ENCODE measurements around the gene DCTN3.
A peak's percentile ranks its signal among the peaks of the same experiment; 100 is the strongest.
"Not testable (repeated sequence)": the region's sequence is repeated elsewhere in the genome, so short reads cannot be mapped to it uniquely, and the experiment has no call there.

DCTN3 gene

DNA sequence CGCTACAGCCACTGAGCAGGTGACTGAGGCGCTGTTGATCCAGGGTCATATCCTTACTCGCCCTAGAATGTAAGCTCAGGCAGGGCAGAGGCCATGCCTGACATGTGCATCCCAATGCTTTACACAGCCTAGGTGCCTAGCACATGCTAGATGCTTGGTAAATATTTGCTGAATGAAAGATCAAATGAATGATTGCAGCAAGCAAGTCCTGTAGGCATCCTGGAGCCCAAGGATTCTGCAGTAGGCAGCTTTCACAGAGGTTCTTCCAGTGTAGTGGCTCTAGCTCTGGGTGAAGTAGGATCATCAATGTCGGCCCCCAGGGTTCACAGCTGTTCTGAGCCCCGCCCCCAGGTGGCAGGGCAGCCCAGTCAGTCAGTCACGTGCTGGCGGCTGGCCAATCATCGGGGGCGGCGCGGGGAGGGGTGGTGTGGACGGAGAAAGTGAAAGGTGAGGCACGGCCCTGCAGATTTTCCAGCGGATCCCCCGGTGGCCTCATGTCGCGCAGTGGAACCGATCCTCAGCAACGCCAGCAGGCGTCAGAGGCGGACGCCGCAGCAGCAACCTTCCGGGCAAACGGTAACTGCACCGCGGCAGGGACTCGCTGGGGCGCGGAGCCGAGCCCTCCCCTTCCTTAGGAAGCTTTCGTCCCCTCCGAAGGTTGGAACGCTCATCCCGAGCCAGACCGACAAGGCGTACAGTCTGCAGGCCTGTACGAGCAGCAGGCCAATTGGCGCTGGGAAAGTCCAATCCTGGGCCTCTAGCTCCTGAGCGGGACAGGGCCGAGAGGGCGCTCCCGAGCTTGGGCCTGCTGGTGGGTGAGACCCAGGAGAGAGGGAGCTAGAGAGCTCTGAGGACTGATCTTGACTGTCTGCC lies 26.2 kb upstream of the DCTN3 start, which contains the start of gene GALT:
Gene GALT (plus strand): TSS at position 465 of the 873 bp plus-strand sequence. CDS start 30 bp downstream, at position 495.
- peak; percentile 94 for DNase-seq (ENCODE audit: low read depth)

DNA sequence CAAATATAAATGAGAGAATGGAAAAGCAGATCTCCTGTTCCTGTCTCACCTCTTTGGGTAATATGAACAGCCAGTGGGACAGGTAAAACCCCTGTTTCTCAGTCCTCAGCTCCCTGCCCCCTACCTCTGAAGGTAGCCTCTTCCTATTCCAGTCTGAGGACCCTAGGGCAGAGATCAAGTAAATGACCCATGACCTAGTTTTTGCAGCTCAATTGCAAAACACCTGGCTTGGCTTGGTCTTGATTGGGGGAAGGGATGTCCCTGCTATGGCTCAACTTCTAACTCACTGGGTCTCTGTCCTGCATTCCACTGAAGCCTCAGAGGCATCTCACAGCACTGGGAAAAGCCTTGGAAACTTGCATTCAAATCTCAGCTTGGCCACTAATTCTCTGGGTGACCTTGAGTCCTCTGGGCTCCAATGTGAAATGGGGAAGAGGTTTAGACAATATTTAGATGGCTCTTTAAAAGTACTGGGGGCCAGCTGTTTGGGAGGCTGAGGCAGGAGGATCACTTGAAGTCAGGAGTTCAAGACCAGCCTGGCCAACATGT lies 24.5 kb upstream of the DCTN3 start:
- DNase-seq (ENCODE audit: low read depth): no peak

DNA sequence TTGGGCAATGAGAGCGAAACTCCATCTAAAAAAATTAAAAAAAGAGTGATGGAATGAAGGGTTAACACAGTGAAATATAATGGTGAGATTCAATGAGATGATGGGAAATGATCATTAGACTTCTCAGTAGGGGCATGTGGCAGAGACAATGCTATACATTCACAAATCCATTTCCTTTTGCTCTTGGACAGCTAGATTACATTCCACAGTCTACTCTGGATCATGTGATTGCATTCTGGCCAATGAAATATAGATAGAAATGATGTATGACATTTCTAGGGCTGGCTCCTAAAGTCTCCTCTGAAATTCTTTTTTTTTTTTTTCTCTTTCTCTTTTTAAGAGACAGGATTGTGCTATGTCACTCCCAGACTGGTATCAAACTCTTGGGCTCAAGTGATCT lies 22.4 kb upstream of the DCTN3 start:
- no peak for DNase-seq (ENCODE audit: low read depth)

DNA sequence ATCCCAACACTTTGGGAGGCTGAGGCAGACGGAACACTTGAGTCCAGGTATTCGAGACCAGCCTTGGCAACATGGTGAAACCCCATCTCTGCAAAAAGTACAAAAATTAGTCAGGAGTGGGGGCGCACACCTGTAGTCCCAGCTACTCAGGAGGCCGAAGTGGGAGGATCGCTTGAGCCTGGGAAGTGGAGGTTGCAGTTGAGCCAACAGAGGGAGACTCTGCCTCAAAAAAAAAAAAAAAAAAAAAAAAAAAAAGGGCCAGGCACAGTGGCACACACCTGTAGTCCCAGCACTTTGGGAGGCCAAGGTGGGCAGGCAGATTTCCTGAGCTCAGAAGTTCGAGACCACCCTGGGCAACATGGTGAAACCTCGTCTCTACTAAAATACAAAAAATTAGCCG lies 19.0 kb upstream of the DCTN3 start:
- not testable (repeated sequence) for DNase-seq (ENCODE audit: low read depth)

DNA sequence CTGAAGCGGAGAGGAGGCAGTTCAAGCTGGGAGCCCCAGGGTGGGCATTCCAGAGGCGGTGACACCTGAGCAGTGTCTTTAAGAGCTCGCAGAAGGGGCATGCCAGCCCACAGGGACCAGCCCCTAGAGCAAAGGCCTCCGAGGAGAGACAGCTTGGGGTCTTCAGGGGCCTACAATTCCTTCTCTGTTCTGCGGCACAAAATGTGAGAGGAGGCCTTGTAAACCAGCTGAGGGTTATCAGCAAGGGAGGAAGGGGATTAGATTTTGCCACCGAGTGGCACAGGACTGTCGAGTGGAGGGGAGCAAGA lies 17.8 kb upstream of the DCTN3 start:
- DNase-seq (ENCODE audit: low read depth): no peak

DNA sequence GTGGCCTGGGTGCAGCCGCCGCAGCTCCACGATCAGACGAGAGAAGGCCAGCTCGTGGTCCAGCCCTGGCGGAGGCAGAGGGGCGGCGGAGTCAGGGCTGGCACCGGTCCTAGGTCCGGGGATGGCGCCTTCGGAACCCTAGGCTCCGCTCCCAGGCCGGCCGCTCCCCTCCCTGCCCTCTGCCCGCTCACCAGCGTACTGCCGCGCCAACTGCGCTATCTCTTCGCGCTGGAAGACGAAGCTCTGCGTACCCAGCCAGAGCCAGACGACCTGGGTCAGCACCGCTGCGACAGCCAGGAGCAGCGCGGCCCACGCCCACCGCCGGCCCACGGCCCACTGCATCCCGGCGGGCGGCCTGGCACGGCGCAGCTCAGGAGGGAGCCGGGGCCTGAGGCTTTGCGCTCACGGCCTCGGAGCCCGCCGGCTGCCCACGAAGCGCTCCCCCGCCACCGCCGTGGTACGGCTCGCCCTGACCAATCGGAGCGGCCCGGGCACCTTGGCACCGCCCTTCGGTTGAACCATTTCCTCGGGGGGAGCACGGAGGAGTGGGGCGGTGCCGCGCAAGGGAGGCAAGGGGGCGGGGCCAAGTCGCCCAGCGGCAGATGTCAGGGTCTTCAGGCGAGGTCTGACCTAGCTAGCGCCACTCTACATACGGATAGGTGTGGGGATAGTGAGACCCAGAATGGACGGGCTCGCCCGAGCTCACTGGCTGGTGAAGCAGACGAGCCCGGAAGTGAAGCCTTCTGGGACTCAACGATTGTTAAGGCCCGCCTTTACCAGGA lies 17.3 kb upstream of the DCTN3 start, which contains the start of gene SIGMAR1:
Gene SIGMAR1 (minus strand): TSS at position 432 of the 782 bp plus-strand sequence. CDS start 90 bp downstream, at position 342.
- DNase-seq (ENCODE audit: low read depth): peak; percentile 90

DNA sequence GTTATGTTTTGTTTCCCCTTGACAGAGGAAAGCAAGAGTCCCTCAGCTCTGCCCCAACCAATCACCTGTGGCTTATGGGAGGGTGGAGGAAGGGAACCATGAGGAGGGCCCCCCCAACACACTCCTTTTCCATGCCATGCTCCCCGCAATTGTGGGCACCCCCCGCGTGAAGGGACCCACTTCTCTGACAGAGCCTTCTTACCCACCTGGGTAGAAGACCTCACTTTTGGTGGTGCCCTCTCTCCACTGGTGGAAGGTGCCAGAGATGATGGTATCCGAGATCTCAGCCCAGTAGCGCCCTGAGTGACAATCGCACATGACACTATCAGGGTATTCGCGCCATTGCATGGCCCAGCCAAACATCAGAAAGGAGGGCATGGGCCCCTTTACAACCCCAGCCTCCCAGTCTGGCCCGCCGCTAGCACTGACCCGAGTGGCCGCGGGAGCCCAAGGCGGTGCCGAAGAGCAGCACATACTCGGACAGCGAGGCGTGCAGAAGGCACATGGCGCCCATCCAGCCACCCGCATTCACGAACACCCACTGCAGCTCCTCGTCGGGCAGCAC lies 16.6 kb upstream of the DCTN3 start:
- DNase-seq (ENCODE audit: low read depth): no peak

DNA sequence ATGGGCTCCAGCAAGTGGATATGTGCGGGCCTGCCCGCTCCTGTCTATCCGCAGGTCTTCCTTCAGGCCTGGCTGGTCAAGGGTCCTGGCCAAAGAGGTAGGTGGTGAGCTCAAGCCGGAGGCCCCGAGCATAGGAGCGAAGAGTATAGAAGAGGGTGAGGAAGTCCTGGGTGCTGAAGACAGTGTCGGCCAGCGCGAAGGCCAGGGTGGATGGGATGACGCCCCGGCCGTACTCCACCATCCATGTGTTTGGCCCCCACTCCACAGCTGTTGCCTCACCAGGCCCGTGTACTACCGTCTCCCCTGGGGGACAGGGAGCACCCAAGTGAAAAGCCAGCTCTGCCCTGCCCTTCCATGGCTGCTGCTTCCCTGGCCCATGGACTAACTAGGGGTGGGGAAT lies 15.3 kb upstream of the DCTN3 start:
- no peak for DNase-seq (ENCODE audit: low read depth)

DNA sequence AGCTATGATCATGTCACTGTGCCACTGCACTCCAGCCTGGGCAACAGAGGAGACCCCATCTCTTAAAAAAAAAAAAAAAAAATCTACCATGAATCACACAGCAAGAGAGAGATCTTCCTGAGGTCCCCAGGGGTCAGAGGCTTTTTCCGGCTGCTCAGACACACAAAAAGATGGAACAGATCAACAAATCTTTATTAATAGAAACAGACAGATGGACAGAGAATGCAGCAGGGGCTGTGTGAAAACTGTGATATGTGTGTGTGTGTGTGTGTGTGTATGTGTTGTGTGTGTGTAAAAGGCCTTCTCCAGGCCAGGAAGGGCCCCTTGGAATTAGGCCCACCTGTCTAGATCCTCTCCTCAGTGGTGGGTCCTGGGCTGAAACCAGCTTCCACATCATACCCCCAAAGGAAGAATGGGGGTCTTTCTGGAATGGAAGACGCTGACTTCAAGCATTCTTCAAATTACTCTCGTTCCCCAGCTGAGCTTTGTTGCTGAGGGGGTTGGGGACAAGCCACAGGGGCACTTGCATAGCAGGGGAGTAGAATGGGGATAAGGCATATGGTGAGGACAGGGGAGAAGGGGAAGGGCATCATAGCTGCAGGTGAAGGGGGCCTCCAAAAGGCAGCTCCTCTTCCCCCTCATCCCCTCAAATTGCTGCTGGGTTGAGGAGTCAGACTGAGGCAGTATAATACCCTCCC lies 14.4 kb upstream of the DCTN3 start:
- no peak for DNase-seq (ENCODE audit: low read depth)

DNA sequence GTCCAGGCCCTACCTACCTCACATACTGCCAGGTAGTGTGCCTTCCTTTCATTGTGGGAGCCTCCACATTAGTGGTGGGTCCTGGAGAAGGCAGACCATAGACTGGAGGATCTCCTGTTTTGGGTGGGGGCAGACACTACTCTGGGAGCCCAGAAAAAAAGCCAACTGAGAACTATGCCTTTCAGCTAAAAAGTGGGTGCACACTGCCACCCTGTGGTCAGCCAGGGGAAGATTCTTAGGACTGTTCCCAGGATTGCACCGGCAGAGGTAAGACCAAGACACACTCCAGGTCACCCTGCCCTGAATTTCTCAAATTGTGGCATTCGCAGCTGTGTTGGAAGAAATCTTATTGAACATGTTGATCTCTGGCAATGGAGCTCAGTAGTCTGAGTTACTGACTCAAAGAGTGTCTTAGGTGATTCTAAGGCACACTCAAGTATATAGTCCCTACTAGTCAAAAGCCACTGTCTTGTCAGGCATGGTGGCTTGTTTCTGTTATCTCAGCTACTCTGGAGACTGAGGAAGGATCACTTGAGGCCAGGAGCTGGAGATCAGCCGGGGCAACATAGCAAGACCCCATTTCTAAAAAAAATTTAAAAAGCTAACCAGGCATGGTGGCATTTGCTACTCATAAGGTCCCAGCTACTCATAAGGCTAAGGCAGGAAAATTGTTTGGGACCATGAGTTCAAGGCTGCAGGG lies 13.7 kb upstream of the DCTN3 start:
- peak; percentile 49 for DNase-seq (ENCODE audit: low read depth)

DNA sequence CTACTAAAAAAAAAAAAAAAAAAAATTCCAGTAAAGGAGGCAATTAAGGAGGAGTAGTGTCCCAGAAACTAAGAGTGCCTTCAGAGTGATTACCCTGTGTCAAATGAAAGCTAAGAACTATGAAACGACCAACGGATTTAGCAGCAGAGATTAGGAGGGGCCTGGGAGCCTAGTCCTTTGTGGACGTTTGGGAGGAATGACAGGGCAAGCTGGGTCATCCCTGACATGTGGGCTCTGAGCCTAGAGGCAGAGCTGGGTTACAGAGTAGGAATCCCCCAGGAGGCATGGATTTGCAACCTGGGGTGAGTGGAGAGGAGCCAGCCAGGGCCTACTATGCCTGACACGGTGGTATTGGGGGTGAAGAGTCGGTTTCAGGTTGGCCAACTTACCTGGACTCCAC lies 12.9 kb upstream of the DCTN3 start:
- DNase-seq (ENCODE audit: low read depth): no peak

DNA sequence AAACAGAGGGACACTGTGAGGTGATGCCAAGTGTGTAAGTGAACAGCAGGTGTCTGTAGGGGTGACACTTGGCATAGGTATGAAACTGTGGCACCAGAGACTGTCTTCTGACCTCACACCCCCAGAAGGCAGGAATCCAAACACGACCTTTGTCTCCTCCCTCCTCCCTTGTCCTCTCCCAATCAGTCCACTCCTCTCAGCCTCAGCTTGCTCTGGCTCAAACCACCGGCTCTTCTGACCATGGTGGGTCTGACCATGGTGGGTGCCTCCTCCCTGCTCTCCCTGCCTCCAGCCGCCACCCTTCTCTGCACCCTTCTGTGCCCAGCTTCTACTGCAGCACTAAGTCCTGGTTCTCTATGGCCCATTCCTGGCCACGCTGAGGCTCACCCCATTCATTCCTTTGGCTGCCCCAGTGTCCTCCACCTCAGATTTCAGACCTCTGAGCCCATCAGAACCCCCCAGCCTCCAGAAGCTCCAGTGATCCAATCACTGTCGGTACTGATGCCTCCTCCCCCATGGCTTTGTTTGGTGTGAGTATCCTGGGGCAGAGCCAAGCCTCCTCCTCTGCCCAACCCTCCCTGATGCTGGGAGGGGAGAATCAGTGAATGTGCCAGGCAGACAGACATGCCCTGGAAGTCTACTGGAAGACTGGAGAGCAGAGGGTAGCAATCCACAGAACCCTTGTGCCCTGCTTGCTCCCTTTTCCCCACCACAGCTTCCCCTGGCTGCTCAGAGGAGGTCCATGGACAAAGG lies 10.3 kb upstream of the DCTN3 start:
- no peak for DNase-seq (ENCODE audit: low read depth)

DNA sequence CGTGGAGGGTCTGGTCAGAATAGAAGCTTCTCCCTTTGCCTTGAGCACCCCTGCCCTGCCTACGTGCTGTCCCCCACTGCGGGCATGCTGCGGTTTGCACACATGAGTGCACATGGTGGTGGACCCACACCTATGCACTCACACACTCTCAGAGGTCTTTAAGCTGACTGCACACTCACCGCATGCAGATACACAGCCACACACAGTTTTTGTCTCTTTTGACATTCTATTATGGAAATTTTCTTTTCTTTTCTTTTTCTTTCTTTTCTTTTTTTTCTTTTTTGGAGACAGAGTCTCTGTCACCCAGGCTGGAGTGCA lies 9.2 kb upstream of the DCTN3 start:
- DNase-seq (ENCODE audit: low read depth): no peak

DNA sequence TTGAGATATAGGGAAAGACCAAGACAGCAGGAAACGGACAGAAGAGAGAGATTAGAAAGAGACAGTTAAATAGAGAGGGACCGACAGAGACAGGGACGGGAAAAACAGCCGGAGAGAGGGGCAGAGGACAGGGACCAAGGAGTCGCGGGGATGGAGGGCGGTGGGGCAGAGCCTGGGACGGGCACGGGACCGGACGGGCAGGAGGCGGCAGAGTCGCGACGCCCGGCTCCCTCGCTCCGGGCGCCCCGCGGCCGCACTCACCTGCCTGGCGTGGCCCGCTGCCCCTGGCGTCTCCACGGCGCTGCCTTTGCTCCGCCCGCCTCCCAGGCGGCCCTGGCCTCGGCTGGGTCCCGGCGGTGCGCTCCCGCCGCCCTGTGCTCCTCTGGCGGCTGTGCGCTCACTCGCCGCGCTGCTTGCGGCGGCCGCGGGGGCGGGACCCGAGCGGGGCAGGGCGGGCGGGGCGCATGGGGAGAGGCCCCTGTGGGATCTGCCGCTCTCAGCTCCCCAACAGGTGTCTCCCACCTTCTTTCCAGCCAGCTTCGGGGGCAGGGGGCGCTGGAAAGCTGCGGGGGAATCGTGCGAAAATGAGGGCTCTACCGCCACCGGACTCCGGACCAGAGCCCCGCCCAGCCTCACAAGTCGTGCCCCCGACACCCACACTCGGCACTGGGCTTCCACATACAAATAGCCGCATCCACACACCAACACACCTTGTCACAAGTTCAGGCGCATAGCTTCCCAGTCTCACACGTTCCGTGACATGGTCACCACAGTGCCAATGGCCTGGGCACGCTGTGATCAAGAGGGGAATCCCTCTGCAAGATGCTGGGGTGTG lies 8.6 kb upstream of the DCTN3 start, which contains the start of gene ARID3C:
Gene ARID3C (minus strand): TSS at position 411 of the 835 bp plus-strand sequence. CDS start 1,052 bp downstream, outside the sequence.
- DNase-seq (ENCODE audit: low read depth): peak; percentile 37

DNA sequence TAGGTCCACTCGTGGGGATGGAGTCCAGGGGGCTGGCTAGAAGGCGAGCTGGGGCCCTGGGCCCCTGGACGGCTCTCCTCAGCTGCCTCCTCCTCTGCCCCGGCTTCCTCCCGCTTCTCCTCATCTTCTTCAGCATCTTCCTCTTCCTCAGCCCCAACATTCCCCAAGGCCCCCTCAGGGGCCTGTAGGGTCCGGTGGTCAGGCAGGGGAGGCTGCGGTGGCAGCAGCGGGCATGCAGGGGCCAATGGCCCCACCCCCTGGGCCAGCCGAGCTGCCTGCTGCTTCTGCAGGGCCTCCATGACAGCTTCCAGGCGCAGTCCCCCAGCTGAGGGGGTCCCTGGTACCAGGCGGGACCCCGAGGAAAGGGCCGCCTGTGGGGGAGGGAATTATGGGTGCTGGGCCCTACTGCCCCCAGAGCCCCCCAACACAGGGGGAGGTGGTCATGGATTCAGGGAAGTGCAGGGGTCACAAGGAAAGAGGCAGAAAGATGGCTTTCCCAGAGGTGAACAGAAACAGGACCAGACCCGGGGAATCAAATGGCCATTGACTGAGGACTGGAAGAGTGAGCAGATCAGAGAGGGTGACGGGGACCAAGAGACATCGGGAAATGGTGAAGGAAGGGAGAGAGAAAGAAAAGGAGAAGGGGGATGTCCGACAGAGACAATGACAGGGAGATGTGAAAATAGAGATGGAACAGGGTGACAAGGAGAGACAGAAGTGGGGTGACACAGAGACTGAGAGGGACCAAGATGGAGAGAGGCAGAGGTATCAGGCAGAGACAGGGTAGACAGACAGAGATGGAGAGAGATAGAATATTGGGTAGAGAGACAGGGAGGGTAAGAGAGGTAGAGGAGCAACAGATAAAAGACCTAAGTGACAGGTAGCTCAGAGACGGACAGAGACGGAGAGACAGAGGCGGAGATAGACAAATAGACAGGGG lies 7.7 kb upstream of the DCTN3 start:
- no peak for DNase-seq (ENCODE audit: low read depth)

DNA sequence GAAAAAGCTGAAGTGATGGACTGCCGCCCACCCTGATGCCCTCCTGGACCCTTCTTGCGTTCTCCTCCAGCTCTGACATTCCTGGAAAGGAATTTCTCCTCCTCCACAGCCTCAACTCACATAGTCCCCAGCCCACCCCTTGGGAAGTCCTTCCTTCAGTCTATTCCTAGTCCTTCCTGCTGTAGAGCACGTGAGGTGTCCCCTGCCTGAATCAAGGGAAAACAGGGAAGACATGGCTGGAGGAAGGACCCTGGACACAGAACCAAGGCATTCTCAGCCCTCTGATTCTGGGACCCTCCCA lies 4.8 kb upstream of the DCTN3 start:
- no peak for DNase-seq (ENCODE audit: low read depth)

DNA sequence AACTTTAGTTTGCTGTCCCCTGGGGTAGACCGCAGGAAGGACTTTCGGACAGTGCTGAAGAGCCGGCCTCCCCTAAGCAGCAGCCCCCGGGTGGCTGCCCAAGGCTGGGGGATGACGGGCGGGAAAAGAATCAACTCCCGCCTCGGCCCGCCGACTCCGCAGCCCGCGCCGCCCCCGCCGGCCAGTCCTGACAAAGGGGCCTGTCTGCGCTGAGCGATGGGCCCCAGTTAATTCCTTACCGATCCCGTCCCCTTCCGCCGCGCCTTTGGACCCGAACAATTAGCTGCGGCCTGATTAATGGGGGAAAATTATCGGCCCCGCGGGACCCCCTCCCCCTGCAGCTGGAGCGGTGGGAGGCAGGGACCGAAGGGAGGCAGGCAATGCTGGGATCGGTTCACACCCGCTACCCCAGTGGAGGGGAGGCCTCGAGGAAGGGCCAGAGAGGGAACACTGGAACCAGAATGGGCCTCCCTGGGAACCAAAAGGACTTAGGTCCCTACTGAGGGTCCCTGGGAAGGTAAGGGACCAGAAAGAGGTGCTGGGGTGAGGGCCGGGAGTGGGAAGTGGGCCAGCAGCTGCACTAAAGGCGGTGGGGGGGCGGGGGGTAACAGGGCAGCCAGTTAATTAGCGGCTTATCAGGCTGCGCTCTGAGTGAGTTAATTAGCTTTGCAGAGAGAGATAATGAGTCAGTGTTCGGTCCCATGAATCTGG lies 4.3 kb upstream of the DCTN3 start:
- no peak for DNase-seq (ENCODE audit: low read depth)
